NCI-H2196 treated with DMSO at 0.1 percent for 48 hours (cell line): ENCODE data around the gene MNX1.

Source experiments
- DNase-seq: peaks from one replicate; lab custom pipeline; 2025; ENCODE audit not compliant: unreplicated experiment; lab: John Stamatoyannopoulos, UW

The MNX1 gene

DNA sequence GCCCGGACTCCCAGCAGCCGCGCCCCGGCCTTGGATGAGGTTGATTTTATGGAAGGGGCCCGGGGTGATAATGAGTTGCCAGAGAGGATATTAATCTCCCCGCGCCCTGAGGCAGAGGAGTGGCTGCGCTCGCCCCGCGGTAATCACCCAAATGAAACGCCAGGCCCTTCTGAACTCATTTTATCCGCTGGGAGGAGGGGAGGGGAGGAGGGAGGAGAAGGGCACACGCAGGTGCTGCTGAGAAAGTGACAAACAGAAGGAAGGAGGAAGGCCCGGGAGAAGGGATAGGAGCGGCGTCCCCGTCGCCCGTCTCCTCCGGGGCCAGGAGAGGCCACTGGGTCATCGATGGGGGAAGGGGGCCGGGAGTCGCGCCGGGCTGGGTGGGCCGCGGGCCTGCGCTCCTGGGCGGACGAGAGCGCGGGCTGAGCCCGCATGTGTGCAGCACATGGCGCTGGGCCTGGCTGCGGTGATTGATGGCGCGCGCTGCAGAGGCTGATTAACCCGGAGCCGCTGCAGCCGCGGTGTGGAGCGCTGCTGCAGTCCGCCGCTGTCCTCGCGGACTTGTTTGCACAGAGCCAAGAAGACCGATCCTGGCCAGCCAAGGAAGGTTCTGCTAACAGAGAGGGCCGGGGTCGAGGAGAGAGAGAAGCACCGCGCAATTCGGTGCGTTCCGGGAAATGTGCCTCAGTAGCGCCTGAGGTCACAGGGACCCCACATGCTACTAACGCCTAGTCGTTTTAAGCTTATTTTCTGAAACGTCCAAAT lies 6.5 kb downstream of the MNX1 start:
- no peak for DNase-seq

DNA sequence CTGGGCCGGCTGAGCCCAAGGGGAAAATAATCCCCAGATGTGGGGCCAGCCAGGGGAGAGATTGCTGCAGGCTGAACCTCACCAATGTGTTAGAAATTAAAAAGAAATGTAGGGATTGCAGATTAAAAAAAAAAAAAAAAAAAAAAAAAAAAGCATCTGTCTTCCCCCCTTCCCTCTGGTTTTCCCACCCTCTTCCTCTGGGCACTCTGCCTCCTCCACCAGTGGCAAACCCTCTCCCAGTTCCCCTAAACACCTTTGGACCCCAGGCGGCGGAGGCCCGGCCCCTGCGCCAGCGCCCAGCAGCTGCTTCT lies 7.1 kb downstream of the MNX1 start:
- DNase-seq: no peak

DNA sequence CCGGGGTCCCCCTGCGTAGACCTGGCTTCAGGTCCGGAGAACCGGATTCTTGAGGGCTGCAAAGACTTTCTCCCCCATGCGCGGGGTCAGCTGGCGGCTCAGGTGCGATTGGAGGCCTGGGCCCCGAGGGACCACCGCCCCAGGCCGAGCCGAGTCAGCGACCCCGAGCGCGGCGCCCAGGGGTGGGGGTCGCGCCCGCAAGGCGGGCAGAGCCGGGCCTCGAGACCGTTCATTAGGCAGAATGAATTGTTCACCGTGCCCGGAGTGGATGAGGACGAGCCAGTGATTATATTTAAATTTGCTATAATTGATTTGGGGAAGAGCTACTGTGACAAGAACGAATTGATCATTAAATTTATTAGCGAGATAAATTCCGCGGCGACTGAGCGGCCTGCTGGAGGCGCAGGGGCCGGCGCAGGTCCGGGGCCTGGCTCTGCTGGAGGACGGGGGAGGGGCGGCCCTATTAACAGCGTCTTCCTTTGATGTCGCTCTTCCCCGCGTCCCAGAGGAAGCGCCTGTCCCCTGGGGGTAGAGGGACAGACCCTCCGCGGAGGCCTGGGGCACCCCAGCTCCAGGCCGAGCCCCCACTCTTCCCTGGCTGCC lies 7.5 kb downstream of the MNX1 start:
- DNase-seq: no peak

DNA sequence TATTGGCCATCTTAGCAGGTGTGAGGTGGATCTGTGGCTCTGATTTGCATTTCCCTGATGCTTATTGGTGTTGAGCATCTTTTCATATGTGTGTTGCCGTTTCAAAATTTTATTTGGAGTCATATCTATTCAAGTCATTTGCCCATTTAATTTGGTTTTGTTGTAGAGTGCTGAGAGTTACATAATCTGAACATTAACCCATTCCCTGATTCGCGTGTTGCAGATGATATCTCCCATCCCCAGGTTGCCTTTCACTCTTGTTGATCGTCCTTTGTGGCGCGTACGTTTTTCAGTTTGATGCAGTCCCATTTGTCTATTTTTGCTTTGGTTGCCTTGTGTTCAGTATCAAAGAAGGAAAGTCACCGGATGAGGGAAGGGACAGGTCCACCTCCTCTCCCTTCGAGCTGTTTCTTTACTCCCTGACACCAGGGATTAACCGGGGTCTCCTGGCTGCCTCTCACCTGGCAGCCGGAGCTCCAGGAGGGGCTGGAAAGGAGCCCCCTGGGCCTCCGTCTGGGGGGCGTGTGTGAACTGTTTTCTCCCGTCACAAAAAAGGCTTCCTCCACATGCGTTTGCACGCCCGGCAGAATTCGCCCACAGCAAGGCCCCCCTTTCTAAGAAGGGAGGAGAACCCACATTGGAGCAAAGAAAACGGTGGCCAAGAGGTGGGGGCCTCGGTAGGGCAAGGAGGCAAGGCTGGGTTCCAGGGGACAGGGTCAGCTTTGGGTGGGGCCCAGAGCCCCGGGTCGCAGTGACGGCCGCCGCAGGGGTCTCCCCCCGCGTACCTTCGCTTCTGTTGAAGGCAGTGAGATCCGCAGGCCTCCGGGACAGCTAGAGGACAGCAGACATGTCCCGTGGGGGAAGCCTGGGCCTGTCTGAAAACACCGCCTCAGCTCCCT lies 8.3 kb downstream of the MNX1 start:
- DNase-seq: no peak

GRCh38 chr7:157000741-157001653 lies 9.5 kb downstream of the MNX1 start:
- DNase-seq: no peak

GRCh38 chr7:156999958-157000726 lies 10.3 kb downstream of the MNX1 start:
- no peak for DNase-seq

DNA sequence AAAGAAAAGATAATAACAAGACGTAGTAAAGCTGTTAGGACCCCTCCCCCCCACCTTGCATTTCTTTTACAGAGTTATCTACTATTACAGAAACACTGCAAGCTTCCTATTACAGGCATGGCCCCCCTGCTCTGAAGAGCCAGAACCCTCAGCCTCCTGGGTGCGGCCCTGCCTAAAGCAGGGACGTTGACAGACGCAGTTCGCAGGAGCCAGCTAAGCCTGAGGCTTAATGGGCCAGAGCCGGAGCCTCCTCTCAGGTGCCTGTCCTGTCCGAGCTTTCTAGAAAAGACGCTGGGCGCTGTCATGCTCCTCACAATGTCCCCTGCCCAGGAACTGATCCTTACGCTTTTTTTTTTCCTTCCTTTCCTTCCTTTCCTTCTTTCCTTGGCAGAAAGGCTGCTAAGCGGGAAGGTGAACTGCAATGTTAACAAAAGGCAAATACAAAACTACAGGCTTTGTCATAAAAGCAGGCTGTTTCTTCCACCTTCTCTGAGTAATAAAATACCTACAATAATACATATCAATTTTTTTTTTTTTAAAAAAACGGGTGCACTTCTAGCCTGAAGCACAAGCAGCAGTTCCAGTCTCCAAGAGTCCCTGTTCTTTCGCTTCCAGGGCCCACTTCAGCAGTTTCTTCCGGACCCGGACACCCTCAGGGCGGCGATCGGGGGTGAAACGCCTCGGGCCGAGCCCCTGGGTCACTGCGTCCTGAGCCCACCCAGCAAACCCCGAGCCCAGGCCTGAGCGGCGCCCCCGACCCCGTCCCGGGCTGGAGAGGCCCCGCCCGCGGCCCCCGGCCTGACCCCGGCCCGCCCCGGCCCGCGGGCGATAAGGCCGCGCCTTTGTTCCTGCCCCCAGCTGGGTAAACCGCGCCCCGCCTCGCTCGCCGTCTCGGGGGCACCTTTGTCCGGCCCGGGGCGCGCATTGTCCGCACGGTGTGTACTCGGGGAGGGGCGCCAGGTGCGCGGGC lies 11.2 kb downstream of the MNX1 start:
- no peak for DNase-seq

DNA sequence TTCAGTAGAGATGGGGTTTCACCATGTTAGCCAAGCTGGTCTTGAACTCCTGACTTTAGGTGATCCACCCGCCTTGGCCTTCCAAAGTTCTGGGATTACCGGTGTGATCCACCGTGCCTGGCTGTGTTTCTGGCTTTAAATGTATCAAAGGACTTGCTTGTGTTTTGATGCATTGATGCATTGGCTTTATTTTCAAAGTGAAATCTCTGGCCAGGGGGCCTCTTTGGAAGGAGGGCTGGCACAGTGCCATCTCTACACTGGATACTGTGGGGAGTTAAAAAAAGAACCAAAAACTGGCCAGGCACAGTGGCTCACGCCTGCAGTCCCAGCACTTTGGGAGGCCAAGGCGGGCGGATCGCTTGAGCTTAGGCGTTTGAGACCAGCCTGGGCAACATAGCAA lies 16.0 kb downstream of the MNX1 start:
- no peak for DNase-seq

- no peak for DNase-seq
Measured at GRCh38 chr7:156993925-156994235, 16.6 kb downstream of the MNX1 start.

GRCh38 chr7:156993021-156993924 lies 17.2 kb downstream of the MNX1 start:
- no peak for DNase-seq

GRCh38 chr7:156989766-156990535 lies 20.5 kb downstream of the MNX1 start:
- DNase-seq: no peak

GRCh38 chr7:156988343-156989185 lies 21.9 kb downstream of the MNX1 start:
- DNase-seq: no peak

- DNase-seq: no peak
Measured at GRCh38 chr7:156986378-156986777, 24.1 kb downstream of the MNX1 start.

GRCh38 chr7:156985101-156985992 lies 25.1 kb downstream of the MNX1 start:
- DNase-seq: no peak

- no peak for DNase-seq
Measured at GRCh38 chr7:156984174-156984891, 26.1 kb downstream of the MNX1 start.
